ENCODE results near the gene AGBL1.

DNA sequence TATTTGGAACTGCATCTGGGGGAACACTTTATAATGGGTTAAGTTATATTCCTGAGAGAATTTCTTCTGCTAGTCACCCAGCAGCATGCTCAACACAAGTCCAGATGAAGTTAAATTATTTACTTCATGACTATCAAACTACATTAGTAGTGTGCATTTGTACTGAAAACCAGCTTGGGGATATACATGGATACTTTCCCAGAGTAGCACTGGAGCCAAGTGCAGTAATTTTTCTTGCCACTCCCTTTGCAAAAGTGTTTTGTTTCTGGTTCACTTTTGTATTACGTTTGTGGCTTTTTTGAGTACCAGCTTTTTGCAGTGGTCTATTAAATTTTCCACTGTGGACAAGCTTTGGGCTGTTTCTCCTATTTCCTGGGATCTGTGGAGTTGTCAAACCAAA is 243.0 kb downstream of the AGBL1 start:
- TF ChIP-seq CTCF (IDR thresholded peaks at IDR 0.05): no peak
- TF ChIP-seq POLR2A (IDR thresholded peaks at IDR 0.05): no peak

Data from heart left ventricle (tissue), 13 donors.